ENCODE measurements around the gene SGK1.
"Not testable (repeated sequence)": the region's sequence is repeated elsewhere in the genome, so short reads cannot be mapped to it uniquely, and the experiment has no call there.

SGK1 gene

GRCh38 chr6:134299236-134299635 lies 18.7 kb downstream of the SGK1 start:
- no peak for DNase-seq

DNA sequence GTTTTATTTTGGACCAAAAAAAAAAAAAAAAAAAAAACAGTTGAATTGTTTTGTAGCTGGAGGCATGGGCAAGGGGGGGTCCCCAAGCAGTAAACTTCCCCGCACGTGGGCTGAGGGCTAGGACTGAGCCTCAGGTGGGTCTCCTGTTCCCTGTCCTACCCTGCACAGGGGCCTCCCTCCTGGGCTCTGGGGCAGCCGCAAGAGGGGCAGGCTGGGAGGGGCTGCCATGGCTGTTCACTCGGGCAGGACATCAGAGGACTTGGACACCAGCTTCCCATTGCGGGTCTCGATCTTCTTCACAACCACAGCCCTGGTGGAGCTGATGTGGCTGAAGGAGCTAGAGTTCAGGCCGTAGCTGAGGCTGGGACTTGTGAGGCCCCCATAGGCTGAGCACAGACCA lies 21.1 kb downstream of the SGK1 start:
- no peak for DNase-seq

GRCh38 chr6:134295953-134296553 lies 21.9 kb downstream of the SGK1 start:
- DNase-seq, result no peak

DNA sequence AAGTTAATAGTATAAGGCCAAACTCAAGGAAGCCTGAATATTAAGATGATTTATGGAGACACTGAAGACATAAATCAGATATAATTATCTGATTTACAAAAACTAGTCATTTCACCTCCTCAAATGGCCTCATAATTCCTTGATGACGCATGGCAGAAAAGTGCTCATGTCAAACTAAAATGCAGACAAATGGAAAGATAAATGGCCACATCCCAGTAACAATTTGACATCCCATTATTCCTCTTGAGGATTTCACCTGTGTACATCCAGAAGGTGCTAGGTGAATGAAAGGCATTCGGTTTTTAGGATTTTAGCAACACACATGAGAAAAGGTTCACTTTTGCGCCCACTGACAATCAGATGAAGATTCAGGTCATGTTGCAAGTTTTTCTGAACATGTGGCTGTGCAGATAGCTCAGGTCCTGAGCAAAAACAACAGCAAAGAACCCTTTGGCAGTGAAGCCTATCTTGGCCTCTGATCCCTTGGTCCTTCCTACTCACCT lies 24.2 kb downstream of the SGK1 start:
- DNase-seq, result peak in 1 of 3 experiments; percentile 66

- DNase-seq, result no peak
These were observed 26.8 kb downstream of the SGK1 start for GRCh38 chr6:134291156-134291555.

DNA sequence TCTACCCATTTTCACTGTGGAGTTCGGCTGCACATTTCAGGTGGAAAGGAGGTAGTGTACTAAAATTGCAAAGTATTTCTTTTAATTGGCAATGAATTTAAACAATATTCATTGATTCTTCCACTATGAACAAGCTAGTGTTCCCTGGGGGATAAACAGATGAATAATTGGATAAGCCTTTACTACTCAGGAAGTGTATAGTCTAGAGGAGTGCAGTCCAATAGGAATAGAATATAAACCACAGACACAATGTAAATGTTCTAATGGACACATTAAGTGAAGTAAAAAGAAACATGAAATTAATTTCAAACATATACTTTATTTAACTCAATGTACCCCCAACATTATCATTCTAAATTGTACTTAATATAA lies 28.7 kb downstream of the SGK1 start:
- DNase-seq, result no peak

- no peak for DNase-seq
These were observed 29.2 kb downstream of the SGK1 start for GRCh38 chr6:134288538-134289203.

DNA sequence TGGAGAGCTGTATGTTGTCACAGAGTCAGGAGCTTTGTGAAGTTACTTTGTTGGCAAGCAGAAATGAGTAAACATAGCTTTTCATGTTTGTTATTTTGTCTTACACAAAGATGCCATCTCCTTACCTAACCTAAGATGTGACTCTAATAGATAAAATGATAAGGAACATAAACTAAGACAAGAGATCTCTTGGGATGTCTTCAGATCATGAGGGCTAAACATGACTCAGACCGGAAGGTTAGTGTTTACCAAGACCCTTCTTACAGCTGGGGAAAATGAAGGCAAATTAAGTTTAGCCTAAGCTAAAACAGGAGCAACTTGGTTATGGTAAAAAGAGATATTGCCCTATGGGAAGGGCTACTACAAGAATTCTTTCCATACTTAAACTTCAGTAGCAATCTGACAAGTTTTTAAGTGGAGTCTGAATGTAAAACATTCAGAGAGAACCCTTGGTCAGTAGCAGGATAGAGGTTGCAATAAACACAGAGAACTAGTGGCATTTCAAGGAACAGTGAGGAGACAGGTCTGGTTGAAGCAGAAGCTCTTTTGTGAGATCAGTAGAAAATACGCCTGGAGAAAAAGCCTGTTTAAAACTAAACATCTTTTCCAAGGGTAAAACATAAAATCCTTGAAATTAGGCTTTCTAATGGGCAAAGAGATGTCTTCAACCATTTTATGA lies 29.9 kb downstream of the SGK1 start:
- no peak for DNase-seq

- no peak for DNase-seq
These were observed 35.1 kb downstream of the SGK1 start for GRCh38 chr6:134282816-134283215.

GRCh38 chr6:134281388-134281787 lies 36.5 kb downstream of the SGK1 start:
- DNase-seq, result no peak

DNA sequence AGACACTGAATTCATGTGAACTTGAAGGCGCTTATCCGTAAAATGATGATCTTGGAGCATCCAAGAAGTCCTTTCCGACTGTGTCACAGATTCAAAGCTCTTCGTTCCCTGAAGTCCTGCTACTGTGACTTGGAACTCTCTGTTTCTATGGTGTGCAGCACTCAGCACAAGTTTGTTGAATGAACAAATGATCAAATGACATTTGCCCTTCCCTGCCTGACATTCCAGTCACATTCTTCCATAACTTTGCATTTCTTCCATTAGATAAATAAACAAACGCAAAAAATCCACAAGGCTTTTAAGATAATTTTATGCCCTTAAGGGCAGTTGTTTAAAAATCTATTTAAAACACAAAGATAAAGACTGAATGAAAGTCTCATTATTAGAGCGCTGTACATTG lies 39.9 kb downstream of the SGK1 start:
- no peak for DNase-seq

GRCh38 chr6:134276891-134277377 lies 41.0 kb downstream of the SGK1 start:
- DNase-seq, result not testable (repeated sequence)

DNA sequence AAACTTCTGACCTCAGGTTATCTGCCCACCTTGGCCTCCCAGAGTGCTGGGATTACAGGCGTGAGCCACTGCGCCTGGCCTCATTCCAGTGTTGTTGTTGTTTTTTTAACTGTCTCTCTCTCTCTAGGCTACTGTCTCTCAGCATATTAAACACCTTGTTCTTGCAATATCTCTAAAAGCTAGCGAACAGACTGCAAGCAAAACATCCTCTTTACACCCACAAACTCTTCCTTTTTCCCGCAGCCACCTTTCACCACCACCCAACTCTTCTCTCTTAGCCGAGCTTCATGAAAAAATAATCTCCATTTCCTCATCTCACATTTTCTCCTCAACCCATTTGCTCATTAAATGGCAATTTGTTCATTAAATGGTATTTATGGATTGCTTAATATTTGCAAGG lies 45.5 kb downstream of the SGK1 start:
- no peak for DNase-seq

DNA sequence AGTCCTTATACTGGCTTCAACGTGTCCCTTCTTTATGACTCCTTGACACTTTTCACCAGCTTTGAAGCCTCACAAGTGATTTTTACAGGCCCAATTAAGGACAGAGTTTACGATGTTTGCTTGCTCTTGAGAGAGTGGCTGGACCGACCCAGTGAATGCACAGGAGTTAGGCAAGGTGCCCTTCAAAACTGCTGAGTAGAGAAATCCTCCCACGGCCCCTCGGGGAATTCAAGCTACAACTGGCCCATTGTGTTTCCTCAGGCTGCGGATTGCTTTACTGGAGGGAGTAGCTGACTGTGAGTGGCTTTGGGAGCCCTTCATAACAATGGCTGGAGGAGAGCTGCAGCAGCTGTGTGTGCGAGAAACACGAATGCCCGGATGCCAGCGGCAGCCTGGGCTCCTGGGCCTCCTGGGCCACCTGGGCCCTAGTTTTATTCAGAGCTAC lies 50.0 kb downstream of the SGK1 start:
- DNase-seq, result peak; percentile 20 to 95 (median 71)

GRCh38 chr6:134266776-134267175 lies 51.1 kb downstream of the SGK1 start:
- DNase-seq, result no peak

DNA sequence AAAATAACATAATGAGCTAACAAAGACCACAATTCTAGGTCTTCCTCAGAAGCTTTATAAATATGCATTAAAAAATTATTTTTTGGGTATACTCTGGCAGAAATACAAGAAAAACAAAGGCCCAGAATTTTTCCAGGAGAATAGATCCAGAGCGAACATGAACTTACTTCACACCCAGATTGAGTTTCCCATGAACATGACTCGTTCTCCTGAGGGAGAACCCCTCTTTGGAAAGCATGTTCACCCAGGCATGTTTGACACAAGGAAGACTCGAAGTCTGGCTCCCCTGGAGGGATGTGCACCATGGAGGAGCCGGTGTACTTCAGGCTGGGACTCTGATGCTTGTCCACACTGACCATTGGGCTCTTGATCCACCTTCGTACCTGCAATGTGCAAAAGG lies 56.1 kb downstream of the SGK1 start:
- no peak for DNase-seq

DNA sequence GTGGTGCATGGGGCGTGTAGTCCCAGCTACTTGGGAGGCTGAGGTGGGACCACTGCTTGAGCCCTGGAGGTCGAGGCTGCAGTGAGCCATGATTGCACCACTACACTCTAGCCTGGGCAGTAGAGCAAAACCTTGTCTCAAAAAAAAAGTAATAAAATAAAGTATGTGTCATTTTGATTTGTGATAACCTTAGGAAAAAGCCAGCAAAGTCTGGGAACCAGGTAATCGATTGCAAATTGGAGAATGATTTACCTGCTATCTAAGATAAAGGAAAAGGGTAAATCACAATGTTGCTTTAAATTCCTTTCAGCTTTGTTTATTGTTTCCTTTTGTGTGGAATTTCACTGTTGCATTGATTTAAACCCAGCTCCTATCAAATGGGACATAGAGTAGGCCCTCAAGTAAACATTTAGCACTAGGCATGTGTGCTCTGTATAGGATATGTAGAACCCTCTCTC lies 59.0 kb downstream of the SGK1 start:
- no peak for DNase-seq

DNA sequence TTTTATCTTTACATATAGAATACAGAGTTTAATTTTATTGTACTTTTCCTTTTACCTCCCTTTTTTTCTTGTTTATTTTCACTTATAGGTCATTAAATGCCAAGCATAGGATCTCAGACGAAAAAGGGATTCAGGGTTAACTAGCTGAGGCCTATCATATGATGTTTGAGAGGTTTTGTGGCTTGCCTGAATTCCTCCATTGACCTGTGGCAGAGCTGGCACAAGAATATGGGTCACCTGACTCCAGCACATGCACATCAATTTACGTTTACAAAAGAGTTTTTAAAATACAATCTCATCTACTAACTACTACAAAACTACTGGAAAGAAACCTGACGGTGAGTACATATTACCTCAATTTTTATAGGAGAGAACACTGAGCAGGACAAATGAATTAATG lies 60.4 kb downstream of the SGK1 start:
- DNase-seq, result no peak

GRCh38 chr6:134256862-134257261 lies 61.0 kb downstream of the SGK1 start:
- no peak for DNase-seq

GRCh38 chr6:134255280-134255679 lies 62.6 kb downstream of the SGK1 start:
- DNase-seq, result not testable (repeated sequence)

- DNase-seq, result no peak
These were observed 63.8 kb downstream of the SGK1 start for GRCh38 chr6:134254118-134254517.

- DNase-seq, result peak in 1 of 3 experiments; percentile 30
These were observed 64.2 kb downstream of the SGK1 start for GRCh38 chr6:134253681-134254080.

DNA sequence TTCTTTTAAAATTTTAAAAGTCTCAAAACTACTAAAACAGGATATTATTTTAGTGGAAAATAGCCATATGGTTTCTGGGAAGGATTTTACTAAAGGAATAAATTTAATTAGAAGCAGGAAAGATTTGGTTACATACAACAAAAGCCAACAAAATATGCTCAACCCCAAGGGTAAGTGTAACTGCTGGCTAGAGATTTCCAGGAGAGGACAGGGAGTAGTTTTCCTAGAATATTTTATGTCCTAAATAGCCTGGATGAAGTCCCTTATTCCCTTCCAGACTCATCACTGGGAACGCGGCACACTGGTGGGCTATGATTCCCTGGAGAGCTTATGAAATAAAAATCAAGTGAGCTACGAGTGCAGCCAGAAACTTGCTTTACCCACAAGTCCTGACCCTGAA lies 66.6 kb downstream of the SGK1 start:
- DNase-seq, result no peak

DNA sequence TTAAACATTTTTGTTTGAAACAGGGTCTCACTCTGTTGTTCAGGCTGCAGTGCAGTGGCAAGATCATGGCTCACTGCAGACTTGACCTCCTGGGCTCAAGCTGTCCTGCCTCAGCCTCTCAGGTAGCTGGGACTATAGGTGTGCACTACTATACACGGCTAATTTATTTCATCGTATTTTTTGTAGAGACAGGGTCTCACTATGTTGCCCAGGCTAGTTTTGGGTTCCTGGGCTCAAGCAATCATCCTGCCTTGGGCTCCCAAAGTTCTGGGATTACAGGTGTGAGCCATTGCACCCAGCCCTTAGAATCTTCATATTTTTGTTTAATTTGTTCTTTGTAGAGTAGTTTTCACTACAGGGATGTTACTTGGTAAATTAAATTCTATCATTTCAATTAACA lies 67.1 kb downstream of the SGK1 start:
- DNase-seq, result no peak

Data from NCI-H1417 (cell line).